ENCODE results near the gene PAX3.

Gene PAX3

DNA sequence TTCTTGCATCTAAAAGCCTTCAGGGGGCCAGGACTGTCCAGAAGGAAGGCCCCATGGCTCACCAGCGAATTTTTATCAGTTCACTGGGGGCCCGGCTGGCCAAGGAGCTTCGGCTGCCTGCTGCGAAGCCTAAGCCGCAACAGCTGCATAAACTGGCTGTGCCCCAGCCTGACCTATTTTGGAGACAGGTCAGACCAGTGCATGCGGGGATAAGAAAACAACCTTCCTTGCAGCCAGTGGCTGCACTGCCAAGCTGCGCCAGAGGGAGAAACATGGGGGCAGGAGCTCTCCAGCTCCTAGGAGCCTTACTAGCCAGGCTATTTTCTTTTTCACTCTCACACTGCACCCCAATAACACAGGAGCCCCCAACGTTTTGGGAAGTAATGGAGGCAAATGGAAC, 15.2 kb downstream of the PAX3 start:
- no peak for DNase-seq (ENCODE audit: extremely low read depth, insufficient read length)
- Histone ChIP-seq H3K4me3 (replicated peaks; ENCODE audit: low read depth, low read length) (no peak overlapping the region), H3K27me3 (replicated peaks; ENCODE audit: control insufficient read depth, insufficient read depth, low read length) (no peaks in the 10 kb centered on the region), H3K36me3 (ENCODE audit: control insufficient read depth, insufficient read depth, low read length) (no peaks in the 10 kb centered on the region)
- TF ChIP-seq, protein P1, sequence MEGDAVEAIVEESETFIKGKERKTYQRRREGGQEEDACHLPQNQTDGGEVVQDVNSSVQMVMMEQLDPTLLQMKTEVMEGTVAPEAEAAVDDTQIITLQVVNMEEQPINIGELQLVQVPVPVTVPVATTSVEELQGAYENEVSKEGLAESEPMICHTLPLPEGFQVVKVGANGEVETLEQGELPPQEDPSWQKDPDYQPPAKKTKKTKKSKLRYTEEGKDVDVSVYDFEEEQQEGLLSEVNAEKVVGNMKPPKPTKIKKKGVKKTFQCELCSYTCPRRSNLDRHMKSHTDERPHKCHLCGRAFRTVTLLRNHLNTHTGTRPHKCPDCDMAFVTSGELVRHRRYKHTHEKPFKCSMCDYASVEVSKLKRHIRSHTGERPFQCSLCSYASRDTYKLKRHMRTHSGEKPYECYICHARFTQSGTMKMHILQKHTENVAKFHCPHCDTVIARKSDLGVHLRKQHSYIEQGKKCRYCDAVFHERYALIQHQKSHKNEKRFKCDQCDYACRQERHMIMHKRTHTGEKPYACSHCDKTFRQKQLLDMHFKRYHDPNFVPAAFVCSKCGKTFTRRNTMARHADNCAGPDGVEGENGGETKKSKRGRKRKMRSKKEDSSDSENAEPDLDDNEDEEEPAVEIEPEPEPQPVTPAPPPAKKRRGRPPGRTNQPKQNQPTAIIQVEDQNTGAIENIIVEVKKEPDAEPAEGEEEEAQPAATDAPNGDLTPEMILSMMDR (IDR thresholded peaks at IDR 0.05; ENCODE audit: insufficient read depth, low read length, poor library complexity, severe bottlenecking), result no peak

DNA sequence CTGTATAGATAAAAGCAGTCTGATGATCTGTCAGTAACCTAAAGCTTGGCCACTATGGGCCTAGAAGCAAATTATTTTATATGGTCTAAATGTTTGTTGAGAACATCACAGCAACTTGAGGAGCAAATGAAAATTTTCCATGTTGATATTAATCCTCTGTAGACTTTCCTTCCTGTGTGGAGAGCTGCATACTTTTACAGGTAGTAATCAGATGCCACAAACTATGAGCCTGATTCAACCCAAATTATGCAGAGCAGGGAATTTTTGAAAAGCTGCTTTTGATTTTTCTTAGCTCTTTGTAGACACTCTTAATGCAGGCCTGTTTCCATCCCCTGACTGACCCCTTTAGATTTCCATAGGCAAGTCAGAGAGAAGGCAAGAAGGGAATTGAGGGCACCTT, 17.3 kb downstream of the PAX3 start:
- DNase-seq (ENCODE audit: extremely low read depth, insufficient read length), result no peak
- Histone ChIP-seq H3K27me3 (replicated peaks; ENCODE audit: control insufficient read depth, insufficient read depth, low read length) (peaks cover 2% of the 10 kb centered on the region; the same call in 1 of the 2 replicates), H3K4me3 (replicated peaks; ENCODE audit: low read depth, low read length) (no peak overlapping the region), H3K36me3 (ENCODE audit: control insufficient read depth, insufficient read depth, low read length) (no peaks in the 10 kb centered on the region)
- TF ChIP-seq, protein P1 (IDR thresholded peaks at IDR 0.05; ENCODE audit: insufficient read depth, low read length, poor library complexity, severe bottlenecking), result no peak

DNA sequence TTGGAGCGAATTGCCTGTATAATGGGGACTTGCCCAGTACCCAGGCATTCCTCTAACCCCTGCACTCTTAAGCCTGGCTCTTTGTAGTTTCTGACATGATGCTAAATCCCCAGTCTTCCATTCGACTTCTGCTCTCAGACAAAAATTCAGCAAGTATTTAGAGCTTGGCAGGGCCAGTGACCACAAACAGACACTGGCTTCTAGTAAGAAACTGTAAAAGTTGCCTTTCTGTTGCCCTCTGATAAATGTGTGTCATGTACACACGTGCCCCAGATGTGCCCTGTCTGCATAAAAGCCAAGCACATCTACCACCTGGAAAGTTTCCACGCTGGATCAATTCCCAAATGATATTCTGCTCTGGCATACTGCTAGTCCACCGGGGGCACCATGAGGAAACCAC, 18.0 kb downstream of the PAX3 start:
- H3K27me3 ChIP-seq (replicated peaks; ENCODE audit: control insufficient read depth, insufficient read depth, low read length), result peaks cover 2% of the 10 kb centered on the region; the same call in 1 of the 2 replicates

DNA sequence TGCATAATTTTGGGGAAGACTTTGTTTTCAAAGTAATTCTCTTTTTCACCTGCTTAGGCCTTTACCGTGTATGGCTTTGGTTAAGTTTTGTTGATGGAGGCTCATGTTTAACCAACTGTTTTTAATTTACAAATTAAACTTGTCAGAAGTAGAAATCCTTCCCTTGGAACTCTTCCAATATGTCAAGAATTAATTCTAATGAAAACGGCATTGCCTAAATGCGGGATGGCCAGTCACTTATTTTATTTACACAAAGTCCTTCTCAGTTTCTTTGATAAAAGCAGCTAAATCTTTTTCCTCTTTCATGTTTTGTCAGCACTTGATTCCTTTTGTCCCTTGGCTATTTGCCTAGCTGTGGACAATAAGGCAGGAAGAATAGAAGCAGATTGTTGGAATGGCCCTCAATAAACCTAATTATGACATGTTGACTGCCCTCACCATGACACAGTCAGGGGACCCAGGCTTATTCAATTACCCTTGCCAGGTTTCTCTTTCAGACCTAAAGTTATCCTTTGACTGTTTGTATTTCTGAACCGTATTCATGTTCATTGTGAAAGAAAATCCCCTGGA, 26.3 kb downstream of the PAX3 start:
- H3K27me3 ChIP-seq (replicated peaks; ENCODE audit: control insufficient read depth, insufficient read depth, low read length), result no peaks in the 10 kb centered on the region; the same call in 1 of the 2 replicates
- TF ChIP-seq, protein P1 (IDR thresholded peaks at IDR 0.05; ENCODE audit: insufficient read depth, low read length, poor library complexity, severe bottlenecking), result no peak
- no peak for DNase-seq (ENCODE audit: extremely low read depth, insufficient read length)

More for the DNA sequence above, 18.0 kb downstream of the PAX3 start:
- Histone ChIP-seq H3K36me3 (ENCODE audit: control insufficient read depth, insufficient read depth, low read length) (no peaks in the 10 kb centered on the region), H3K4me3 (replicated peaks; ENCODE audit: low read depth, low read length) (no peak overlapping the region)
- TF ChIP-seq, protein P1 (IDR thresholded peaks at IDR 0.05; ENCODE audit: insufficient read depth, low read length, poor library complexity, severe bottlenecking), result no peak
- no peak for DNase-seq (ENCODE audit: extremely low read depth, insufficient read length)

DNA sequence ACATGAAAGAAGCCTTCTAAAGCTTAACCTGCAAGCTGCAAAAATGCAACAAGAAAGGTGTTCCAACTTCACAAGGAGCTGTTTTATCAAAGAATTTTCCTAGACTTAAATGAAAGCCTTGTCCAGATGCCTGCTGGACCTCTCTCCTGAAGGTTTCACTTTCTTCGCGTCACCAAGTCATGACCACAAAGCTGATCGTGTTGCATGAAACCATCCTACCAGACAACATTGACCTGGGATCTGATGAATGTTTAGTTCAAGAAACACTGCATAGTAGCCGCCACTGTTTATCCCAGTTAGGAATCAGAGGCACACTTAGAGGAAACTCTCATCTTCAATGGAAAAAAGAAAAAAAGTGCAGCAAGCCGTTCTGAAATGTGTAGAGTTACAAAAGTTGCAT, 26.9 kb downstream of the PAX3 start:
- no peaks in the 10 kb centered on the region; the same call in 1 of the 2 replicates for H3K27me3 ChIP-seq (replicated peaks; ENCODE audit: control insufficient read depth, insufficient read depth, low read length)
- H3K36me3 ChIP-seq (ENCODE audit: control insufficient read depth, insufficient read depth, low read length), result no peaks in the 10 kb centered on the region
- TF ChIP-seq, protein P1 (IDR thresholded peaks at IDR 0.05; ENCODE audit: insufficient read depth, low read length, poor library complexity, severe bottlenecking), result no peak
- DNase-seq (ENCODE audit: extremely low read depth, insufficient read length), result no peak
- no peak overlapping the region for H3K4me3 ChIP-seq (replicated peaks; ENCODE audit: low read depth, low read length)

More for the DNA sequence above, 26.3 kb downstream of the PAX3 start:
- Histone ChIP-seq H3K4me3 (replicated peaks; ENCODE audit: low read depth, low read length) (no peak overlapping the region), H3K36me3 (ENCODE audit: control insufficient read depth, insufficient read depth, low read length) (no peaks in the 10 kb centered on the region)

DNA sequence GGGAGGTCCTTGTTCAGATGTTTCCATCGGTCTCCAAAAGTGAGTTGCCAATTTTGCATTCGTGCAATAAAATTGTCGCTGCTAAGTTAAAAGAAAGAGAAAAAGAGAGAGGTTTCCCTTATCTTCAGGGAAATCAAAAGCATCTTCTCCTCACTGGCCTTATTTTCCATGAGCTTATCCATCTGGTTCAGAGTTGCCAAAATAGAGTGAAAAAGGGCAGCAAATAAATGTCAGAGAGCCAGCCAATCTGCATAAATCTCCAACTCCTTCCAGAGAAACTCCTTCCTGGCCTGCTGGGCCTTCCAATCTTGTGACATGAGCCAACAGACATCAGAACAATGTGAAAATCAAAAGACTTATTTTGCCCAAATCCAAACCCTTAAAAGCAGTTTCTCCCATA, 28.4 kb downstream of the PAX3 start:
- DNase-seq (ENCODE audit: extremely low read depth, insufficient read length), result no peak
- Histone ChIP-seq H3K36me3 (ENCODE audit: control insufficient read depth, insufficient read depth, low read length) (no peaks in the 10 kb centered on the region), H3K4me3 (replicated peaks; ENCODE audit: low read depth, low read length) (no peak overlapping the region), H3K27me3 (replicated peaks; ENCODE audit: control insufficient read depth, insufficient read depth, low read length) (no peaks in the 10 kb centered on the region)
- TF ChIP-seq, protein P1 (IDR thresholded peaks at IDR 0.05; ENCODE audit: insufficient read depth, low read length, poor library complexity, severe bottlenecking), result no peak

All from GM06990 (cell line).